H1 (cell line): ENCODE data around the gene CCDC47. TPM values are rescaled to one million over a fixed set of nuclear protein-coding genes. Genes with fewer than 3 reads are reported as not detected.

ENCODE experiments used
- CTCF ChIA-PET: fragments of 300-600 bp; sonication (Branson Sonifier 250); formaldehyde crosslinking; loops from one replicate; lab custom pipeline; 2021; ENCODE audit not compliant: partially characterized antibody; lab: Charles Lee
- POLR2A ChIA-PET: fragments of 300-600 bp; sonication (Branson Sonifier 250); formaldehyde crosslinking; loops from one replicate; lab custom pipeline; 2021; ENCODE audit warnings: inconsistent platforms; ENCODE audit not compliant: partially characterized antibody; lab: Charles Lee
- DNase-seq, 2 experiments: peaks; one replicate each; pipeline versions ENCODE4 v3.0.0 to v3.0.0-alpha.2; 2010 to 2022; ENCODE audit warnings: low spot score in 2 of 2, low read depth in 1 of 2, mixed read lengths in 1 of 2
- FAIRE-seq: peaks from 2 replicates; lab custom pipeline; 2011; peaks lifted over from hg19 to GRCh38; lab: Jason Lieb, UNC
- H2AFZ ChIP-seq: 2 replicates; pipeline ENCODE4 v1.8.1; 2012; ENCODE audit warnings: low read length, inconsistent platforms
- H2AK5ac ChIP-seq: 2 replicates; pipeline ENCODE4 v1.6.1; 2013; ENCODE audit warnings: low read depth, low read length
- H2BK120ac ChIP-seq: replicated peaks from 2 replicates; pipeline ENCODE3; 2013; ENCODE audit warnings: low read depth, low read length, inconsistent platforms
- H2BK12ac ChIP-seq: 2 replicates; pipeline ENCODE4 v1.6.1; 2013; ENCODE audit warnings: low read depth, low read length
- H2BK15ac ChIP-seq: 2 replicates; pipeline ENCODE4 v1.6.1; 2013; ENCODE audit warnings: low read length
- H2BK20ac ChIP-seq: 2 replicates; pipeline ENCODE4 v1.6.1; 2013; ENCODE audit warnings: low read length
- H2BK5ac ChIP-seq: 2 replicates; pipeline ENCODE4 v1.6.1; 2013; ENCODE audit warnings: low read depth, low read length
- H3K14ac ChIP-seq: 2 replicates; pipeline ENCODE4 v1.6.1; 2013; ENCODE audit warnings: inconsistent platforms; ENCODE audit not compliant: insufficient read length
- H3K18ac ChIP-seq: 2 replicates; pipeline ENCODE4 v1.6.1; 2013; ENCODE audit warnings: low read length; ENCODE audit errors: extremely low read depth
- H3K23ac ChIP-seq: 2 replicates; pipeline ENCODE4 v1.6.1; 2013; ENCODE audit warnings: inconsistent platforms; ENCODE audit not compliant: insufficient read length
- H3K23me2 ChIP-seq: 2 replicates; pipeline ENCODE4 v1.6.1; 2013; ENCODE audit warnings: low read depth, low read length
- H3K27ac ChIP-seq: 2 replicates; pipeline ENCODE4 v1.6.1; 2011; ENCODE audit warnings: low read depth, low read length, inconsistent platforms
- H3K27me3 ChIP-seq, 4 experiments: replicated peaks in 1 of 4; 1 replicate in 1 of 4; 2 replicates in 3 of 4; pipeline versions ENCODE4 v1.6.1 to v1.8.1; 2011 to 2013; ENCODE audit warnings: low read length in 3 of 4, mild to moderate bottlenecking in 3 of 4, inconsistent platforms in 2 of 4, mixed read lengths in 2 of 4, moderate library complexity in 1 of 4; ENCODE audit not compliant: control insufficient read depth in 3 of 4, insufficient read depth in 3 of 4; ENCODE audit errors: extremely low read depth in 1 of 4
- H3K36me3 ChIP-seq, 4 experiments: 2 replicates each; pipeline versions ENCODE4 v1.6.1 to v1.8.1; 2011 to 2013; ENCODE audit warnings: mild to moderate bottlenecking in 4 of 4, low read length in 3 of 4, moderate library complexity in 2 of 4, control low read depth in 1 of 4, inconsistent platforms in 1 of 4; ENCODE audit not compliant: insufficient read depth in 4 of 4, control insufficient read depth in 2 of 4
- H3K4ac ChIP-seq: replicated peaks from 2 replicates; pipeline ENCODE3; 2013; ENCODE audit warnings: low read length, low read depth, mixed read lengths, inconsistent platforms; ENCODE audit not compliant: insufficient read length
- H3K4me1 ChIP-seq, 4 experiments: replicated peaks in 1 of 4; 1 replicate in 1 of 4; 2 replicates in 3 of 4; pipeline versions ENCODE4 v1.6.1 to v1.8.1; 2011 to 2013; ENCODE audit warnings: low read length in 3 of 4, inconsistent platforms in 2 of 4, mixed read lengths in 1 of 4; ENCODE audit not compliant: insufficient read depth in 4 of 4, control insufficient read depth in 3 of 4
- H3K4me2 ChIP-seq, 2 experiments: 2 replicates each; pipeline versions ENCODE4 v1.6.1 to v1.8.1; 2011 to 2013; ENCODE audit warnings: low read depth in 2 of 2, low read length in 2 of 2, control low read depth in 1 of 2, inconsistent platforms in 1 of 2, mild to moderate bottlenecking in 1 of 2; ENCODE audit not compliant: insufficient read depth in 1 of 2
- H3K4me3 ChIP-seq, 4 experiments: fragments of 200-600, 300-600 bp in 1 of 4; sonication (generic), shearing (Covaris generic), sonication (Bioruptor Twin) in 1 of 4; 2 replicates each; pipeline versions ENCODE4 v1.5.1 to v1.8.1; 2011 to 2016; ENCODE audit warnings: low read length in 4 of 4, low read depth in 3 of 4, control low read depth in 2 of 4, inconsistent platforms in 2 of 4, mild to moderate bottlenecking in 2 of 4, mixed read lengths in 1 of 4, moderate library complexity in 1 of 4; ENCODE audit not compliant: insufficient read depth in 2 of 4; ENCODE audit errors: extremely low read depth in 1 of 4
- H3K56ac ChIP-seq: replicated peaks from 2 replicates; pipeline ENCODE3; 2013; ENCODE audit warnings: low read depth, mild to moderate bottlenecking, mixed read lengths, low read length, inconsistent platforms; ENCODE audit not compliant: insufficient read length
- H3K79me1 ChIP-seq: 2 replicates; pipeline ENCODE4 v1.6.1; 2013; ENCODE audit warnings: low read depth, low read length, control low read depth
- H3K79me2 ChIP-seq, 2 experiments: 2 replicates each; pipeline versions ENCODE4 v1.6.1 to v1.8.1; 2012 to 2013; ENCODE audit warnings: low read length in 2 of 2, mild to moderate bottlenecking in 2 of 2, inconsistent platforms in 1 of 2; ENCODE audit not compliant: insufficient read depth in 2 of 2, control insufficient read depth in 1 of 2
- H3K9ac ChIP-seq, 4 experiments: replicated peaks in 1 of 4; 1 replicate in 1 of 4; 2 replicates in 3 of 4; pipeline versions ENCODE4 v1.6.1 to v1.8.1; 2011 to 2013; ENCODE audit warnings: low read depth in 3 of 4, low read length in 3 of 4, control low read depth in 2 of 4, mild to moderate bottlenecking in 2 of 4, moderate library complexity in 2 of 4, inconsistent platforms in 1 of 4; ENCODE audit errors: extremely low read depth in 1 of 4
- H3K9me3 ChIP-seq, 2 experiments: 2 replicates each; pipeline versions ENCODE4 v1.6.1 to v1.8.1; 2012 to 2013; ENCODE audit warnings: mild to moderate bottlenecking in 2 of 2, moderate library complexity in 2 of 2, control low read depth in 1 of 2, inconsistent platforms in 1 of 2, low read depth in 1 of 2, low read length in 1 of 2, mixed read lengths in 1 of 2; ENCODE audit not compliant: insufficient read depth in 2 of 2
- H4K20me1 ChIP-seq, 2 experiments: replicated peaks in 1 of 2; 2 replicates each; pipeline versions ENCODE3 to v1.8.1; 2011 to 2013; ENCODE audit warnings: inconsistent platforms in 2 of 2, low read length in 2 of 2, mild to moderate bottlenecking in 1 of 2; ENCODE audit not compliant: insufficient read depth in 2 of 2, control insufficient read depth in 1 of 2
- H4K5ac ChIP-seq: 2 replicates; pipeline ENCODE4 v1.6.1; 2013; ENCODE audit warnings: low read length, low read depth, mixed read lengths, inconsistent platforms; ENCODE audit not compliant: insufficient read length
- H4K8ac ChIP-seq: 2 replicates; pipeline ENCODE4 v1.8.0; 2013; ENCODE audit warnings: mild to moderate bottlenecking, moderate library complexity, low read length, inconsistent platforms; ENCODE audit not compliant: insufficient read depth; ENCODE audit errors: extremely low read depth
- H4K91ac ChIP-seq: replicated peaks from 2 replicates; pipeline ENCODE3; 2013; ENCODE audit warnings: low read length, mixed read lengths, inconsistent platforms; ENCODE audit not compliant: insufficient read length
- CHD2 ChIP-seq: IDR thresholded peaks from 2 replicates; pipeline ENCODE4 v1.6.1; 2012; ENCODE audit warnings: low read length, improper control_type of control experiment
- CREB1 ChIP-seq: IDR thresholded peaks from 2 replicates; pipeline ENCODE4 v1.6.1; 2012; ENCODE audit warnings: inconsistent platforms
- GTF2F1 ChIP-seq: IDR thresholded peaks from 2 replicates; pipeline ENCODE4 v1.6.1; 2012; ENCODE audit warnings: low read depth, low read length, improper control_type of control experiment, borderline replicate concordance
- POU5F1 ChIP-seq: IDR thresholded peaks from 2 replicates; pipeline ENCODE4 v1.6.1; 2011; ENCODE audit warnings: low read depth, mild to moderate bottlenecking, low read length, moderate library complexity
- SP1 ChIP-seq: IDR thresholded peaks from 2 replicates; pipeline ENCODE4 v1.6.1; 2011; ENCODE audit warnings: low read depth, low read length
- SP4 ChIP-seq: IDR thresholded peaks from 2 replicates; pipeline ENCODE4 v1.6.1; 2012; ENCODE audit warnings: low read length, inconsistent platforms
- WGBS, 2 experiments: shearing (Covaris generic) in 1 of 2; methylation state at CpG; one replicate each; pipeline versions ENCODE4 v1.1.6 to v1.1.7; 2013 to 2015; ENCODE audit warnings: low lambda C conversion rate in 2 of 2, mixed read lengths in 2 of 2, inconsistent platforms in 1 of 2, low coverage in 1 of 2, missing lambda C conversion rate in 1 of 2; ENCODE audit not compliant: insufficient replicate concordance in 2 of 2, insufficient coverage in 1 of 2, insufficient read length in 1 of 2; ENCODE audit errors: extremely low coverage in 1 of 2, missing lambda C conversion rate in 1 of 2; 5-methylcytosine and 5-hydroxymethylcytosine counted together
- polyA plus RNA-seq, 7 experiments: library from polyadenylated mRNA; depleted of rRNA in 3 of 7; stranded (reverse) in 5 of 7; unstranded in 2 of 7; fragments of >200 nt in 5 of 7; fragments of 200-250 nt in 2 of 7; gene quantifications; 1 replicate in 5 of 7; 2 replicates in 1 of 7; 4 replicates in 1 of 7; pipeline versions ENCODE4 v1.2.1 to v1.2.3, GENCODE V29; 2011 to 2013; ENCODE audit warnings: missing spikeins in 2 of 7, mixed read lengths in 2 of 7
- total RNA-seq: library from RNA; stranded (reverse); fragmentation: NEBNext Ultra II Directional; extraction: Animal tissue kit (Norgen Biotek cat#: 25700); gene quantifications from 2 replicates; pipeline ENCODE4 v1.2.1, GENCODE V29; 2021

CCDC47 gene
- total and polyA plus RNA-seq, 2 of the 8 experiments (the other 6 are each of a cell fraction or from before 2014, with no cell fraction given), result 21.2 to 83.1 TPM

DNA sequence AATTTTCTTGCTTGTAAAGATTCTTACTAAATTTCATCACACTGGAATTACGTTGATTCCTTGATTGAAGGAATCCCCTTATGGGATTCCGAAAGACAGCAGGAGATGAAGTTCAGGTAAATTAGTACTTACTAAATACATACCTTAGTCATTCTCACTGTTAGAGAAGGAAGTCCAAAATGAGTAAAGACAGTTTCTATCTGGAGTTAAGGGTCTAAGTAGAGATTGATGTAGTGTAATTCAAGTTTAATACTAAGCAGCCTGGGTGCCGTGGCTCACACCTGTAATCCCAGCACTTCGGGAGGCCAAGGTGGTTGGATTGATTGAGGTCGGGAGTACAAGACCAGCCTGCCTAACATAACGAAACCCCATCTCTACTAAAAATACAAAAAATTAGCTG lies 10.1 kb upstream of the CCDC47 start:
- Histone ChIP-seq H3K27me3 (no peaks in the 10 kb centered on the region), H3K56ac (no peak overlapping the region), H3K79me1 (peaks cover 4% of the 10 kb centered on the region; the same call in 1 of the 2 replicates), H4K5ac (no peak overlapping the region), H2AFZ (no peak overlapping the region), H2BK12ac (no peak overlapping the region), H4K91ac (no peak overlapping the region), H3K18ac (no peak overlapping the region), H2BK5ac (no peak overlapping the region), H2BK20ac (no peak overlapping the region), H2BK15ac (no peak overlapping the region), H3K4me3 (no peak overlapping the region), H3K9me3 (no peaks in the 10 kb centered on the region), H2AK5ac (no peak overlapping the region), H4K20me1 (peaks cover 11 to 14% of the 10 kb centered on the region in 2 experiments), H3K4ac (no peak overlapping the region), H3K9ac (no peak overlapping the region), H3K79me2 (peaks cover 26 to 85% of the 10 kb centered on the region in 2 experiments), H3K23me2 (no peaks in the 10 kb centered on the region; the same call in 1 of the 2 replicates), H3K36me3 (peaks cover 8 to 53% (median 28%) of the 10 kb centered on the region in 4 experiments), H3K27ac (no peak overlapping the region), H3K14ac (no peak overlapping the region), H2BK120ac (no peak overlapping the region), H4K8ac (no peak overlapping the region), H3K4me2 (no peak overlapping the region), H3K4me1 (no peaks in the 10 kb centered on the region), H3K23ac (no peak overlapping the region)
- POLR2A ChIA-PET, result interaction anchor here (0.8 to 24.4 kb wide), 6 partner anchors 10 to 41 kb away, joined by 3 to 481 read pairs (median 8); partner anchors contain the start of genes CCDC47, DDX42, FTSJ3 and PSMC5
- CTCF ChIA-PET, result interaction anchor here (1.1 to 2.3 kb wide), 2 partner anchors 9 to 47 kb away, joined by 3 to 10 read pairs; partner anchors contain the start of gene DDX42
- WGBS, 2 experiments, result 79% methylated on average over 6 of the region's 6 CpGs; no CpG with 5 or more reads in 1 of the 2 experiments
- TF ChIP-seq SP4 (no peak), GTF2F1 (no peak), CREB1 (no peak), POU5F1 (no peak), CHD2 (no peak), SP1 (no peak)
- FAIRE-seq (no peak), DNase-seq (no peak)
